ENCODE measurements around the gene ACSS3.
"Not testable (repeated sequence)": the region's sequence is repeated elsewhere in the genome, so short reads cannot be mapped to it uniquely, and the experiment has no call there.

ACSS3 gene

GRCh38 chr12:81094718-81095360 is 17.0 kb downstream of the ACSS3 start:
- DNase-seq (ENCODE audit: low spot score): no peak

GRCh38 chr12:81095501-81096232 is 17.8 kb downstream of the ACSS3 start:
- no peak for DNase-seq (ENCODE audit: low spot score)

- no peak for DNase-seq (ENCODE audit: low spot score)
These were observed 27.8 kb downstream of the ACSS3 start for GRCh38 chr12:81105687-81106086.

GRCh38 chr12:81114226-81114625 is 36.3 kb downstream of the ACSS3 start:
- DNase-seq (ENCODE audit: low spot score): no peak

- DNase-seq (ENCODE audit: low spot score): not testable (repeated sequence)
These were observed 41.2 kb downstream of the ACSS3 start for GRCh38 chr12:81119069-81119468.

- DNase-seq (ENCODE audit: low spot score): no peak
These were observed 43.1 kb downstream of the ACSS3 start for GRCh38 chr12:81120961-81121360.

- DNase-seq (ENCODE audit: low spot score): no peak
These were observed 45.7 kb downstream of the ACSS3 start for GRCh38 chr12:81123611-81124010.

- DNase-seq (ENCODE audit: low spot score): no peak
These were observed 47.8 kb downstream of the ACSS3 start for GRCh38 chr12:81125691-81126090.

GRCh38 chr12:81128930-81129554 is 51.2 kb downstream of the ACSS3 start:
- DNase-seq (ENCODE audit: low spot score): peak; percentile 47

GRCh38 chr12:81136519-81136918 is 58.6 kb downstream of the ACSS3 start:
- DNase-seq (ENCODE audit: low spot score): no peak

- no peak for DNase-seq (ENCODE audit: low spot score)
These were observed 59.9 kb downstream of the ACSS3 start for GRCh38 chr12:81137801-81138200.

- no peak for DNase-seq (ENCODE audit: low spot score)
These were observed 63.3 kb downstream of the ACSS3 start for GRCh38 chr12:81141217-81141616.

- no peak for DNase-seq (ENCODE audit: low spot score)
These were observed 65.2 kb downstream of the ACSS3 start for GRCh38 chr12:81143057-81143456.

- DNase-seq (ENCODE audit: low spot score): no peak
These were observed 68.6 kb downstream of the ACSS3 start for GRCh38 chr12:81146228-81147225.

- no peak for DNase-seq (ENCODE audit: low spot score)
These were observed 69.5 kb downstream of the ACSS3 start for GRCh38 chr12:81147292-81147919.

GRCh38 chr12:81150382-81150781 is 72.5 kb downstream of the ACSS3 start:
- no peak for DNase-seq (ENCODE audit: low spot score)

- DNase-seq (ENCODE audit: low spot score): no peak
These were observed 82.0 kb downstream of the ACSS3 start for GRCh38 chr12:81159856-81160255.

GRCh38 chr12:81161680-81162079 is 83.8 kb downstream of the ACSS3 start:
- DNase-seq (ENCODE audit: low spot score): no peak

GRCh38 chr12:81162391-81163136 is 84.7 kb downstream of the ACSS3 start:
- no peak for DNase-seq (ENCODE audit: low spot score)

GRCh38 chr12:81164827-81165226 is 86.9 kb downstream of the ACSS3 start:
- DNase-seq (ENCODE audit: low spot score): no peak

GRCh38 chr12:81166790-81167189 is 88.9 kb downstream of the ACSS3 start:
- DNase-seq (ENCODE audit: low spot score): no peak

Data from GM03348 (cell line).